Neural crest cell (in vitro differentiated cells): ENCODE measurements around the gene RBM44. TPM values are rescaled to one million over a fixed set of nuclear protein-coding genes. Genes with fewer than 3 reads are reported as not detected.

Experiments used
- DNase-seq: peaks from one replicate; pipeline ENCODE4 v3.0.0; 2021; ENCODE audit warnings: low read depth, mixed read lengths, low spot score
- H3K27ac Mint-ChIP-seq: one replicate; pipeline ENCODE4 v1.8.0; 2021; ENCODE audit warnings: mild to moderate bottlenecking, mixed read lengths; ENCODE audit not compliant: unreplicated experiment
- H3K27me3 Mint-ChIP-seq: 2 replicates; pipeline ENCODE4 v1.8.0; 2021; ENCODE audit warnings: low read depth, mild to moderate bottlenecking, mixed read lengths
- H3K36me3 Mint-ChIP-seq: 2 replicates; pipeline ENCODE4 v1.8.0; 2021; ENCODE audit warnings: low read depth, mild to moderate bottlenecking, mixed read lengths
- H3K4me1 Mint-ChIP-seq: 2 replicates; pipeline ENCODE4 v1.8.0; 2021; ENCODE audit warnings: mixed read lengths
- H3K4me3 Mint-ChIP-seq: one replicate; pipeline ENCODE4 v1.8.0; 2021; ENCODE audit warnings: mild to moderate bottlenecking, mixed read lengths
- H3K9me3 Mint-ChIP-seq: 2 replicates; pipeline ENCODE4 v1.8.0; 2021; ENCODE audit warnings: mixed read lengths
- total RNA-seq: library from RNA; stranded (reverse); gene quantifications from 2 replicates; pipeline ENCODE4 v1.2.1, GENCODE V29; 2021
- TF ChIP-seq, protein P1 (sequence below): fragments of 200-600 bp; sonication (generic); conservative IDR thresholded peaks from 2 replicates; pipeline ENCODE4 v1.5.0; 2021; ENCODE audit warnings: antibody characterized with exemption, mild to moderate bottlenecking

RBM44 gene
- total RNA-seq, 1 donor from 2014 or later = 0.42 TPM

DNA sequence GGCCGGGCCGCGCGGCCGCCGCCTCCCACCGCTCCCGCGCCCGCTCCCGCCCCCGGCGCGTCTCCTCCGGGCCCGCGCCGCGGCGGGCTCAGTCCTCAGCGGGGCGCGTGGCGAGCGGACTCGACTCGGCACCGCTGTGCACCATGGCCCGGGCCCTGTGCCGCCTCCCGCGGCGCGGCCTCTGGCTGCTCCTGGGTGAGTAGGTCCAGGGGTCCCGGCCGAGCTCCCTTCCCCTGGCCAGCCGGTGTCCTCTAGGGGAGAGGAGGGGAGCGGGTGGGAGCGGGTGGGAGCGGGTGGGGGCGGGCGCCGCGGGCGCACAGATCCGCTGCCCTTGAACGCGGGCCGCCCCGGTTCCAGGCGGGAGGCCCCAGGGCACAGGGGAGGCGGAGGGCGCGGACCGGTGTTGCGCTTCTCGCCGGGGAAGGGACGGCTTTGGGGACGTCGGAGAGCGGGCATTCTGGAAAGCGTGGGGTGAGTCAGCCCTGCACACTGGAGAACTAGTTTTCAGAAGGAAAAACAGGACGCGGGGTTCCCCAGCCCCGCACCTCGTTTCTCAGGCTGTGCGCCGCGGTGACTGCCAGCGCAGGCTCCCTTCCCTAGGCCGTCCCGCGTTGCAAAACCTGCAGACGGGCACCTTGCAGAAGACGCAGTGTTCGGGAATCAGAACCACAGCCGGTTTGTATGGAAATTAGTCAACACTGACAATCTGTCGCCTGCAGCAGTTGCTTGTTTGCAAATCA lies 61.1 kb downstream of the RBM44 start, which contains the start of gene RAMP1:
Gene RAMP1, plus strand, starts transcription at position 91 of the 740 bp plus-strand sequence. Its CDS starts 53 bp downstream, at position 144.
- Mint-ChIP-seq H3K27ac (no peak within 1 kb of the TSS), H3K9me3 (no peaks in the 10 kb centered on the region), H3K27me3 (peaks cover 63% of the 10 kb centered on the region), H3K4me3 (peak within 1 kb of the TSS; percentile 87), H3K36me3 (no peaks in the 10 kb centered on the region), H3K4me1 (peaks cover 35% of the 10 kb centered on the region)
- TF ChIP-seq, protein P1, sequence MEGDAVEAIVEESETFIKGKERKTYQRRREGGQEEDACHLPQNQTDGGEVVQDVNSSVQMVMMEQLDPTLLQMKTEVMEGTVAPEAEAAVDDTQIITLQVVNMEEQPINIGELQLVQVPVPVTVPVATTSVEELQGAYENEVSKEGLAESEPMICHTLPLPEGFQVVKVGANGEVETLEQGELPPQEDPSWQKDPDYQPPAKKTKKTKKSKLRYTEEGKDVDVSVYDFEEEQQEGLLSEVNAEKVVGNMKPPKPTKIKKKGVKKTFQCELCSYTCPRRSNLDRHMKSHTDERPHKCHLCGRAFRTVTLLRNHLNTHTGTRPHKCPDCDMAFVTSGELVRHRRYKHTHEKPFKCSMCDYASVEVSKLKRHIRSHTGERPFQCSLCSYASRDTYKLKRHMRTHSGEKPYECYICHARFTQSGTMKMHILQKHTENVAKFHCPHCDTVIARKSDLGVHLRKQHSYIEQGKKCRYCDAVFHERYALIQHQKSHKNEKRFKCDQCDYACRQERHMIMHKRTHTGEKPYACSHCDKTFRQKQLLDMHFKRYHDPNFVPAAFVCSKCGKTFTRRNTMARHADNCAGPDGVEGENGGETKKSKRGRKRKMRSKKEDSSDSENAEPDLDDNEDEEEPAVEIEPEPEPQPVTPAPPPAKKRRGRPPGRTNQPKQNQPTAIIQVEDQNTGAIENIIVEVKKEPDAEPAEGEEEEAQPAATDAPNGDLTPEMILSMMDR = no peak
- DNase-seq = no peak

DNA sequence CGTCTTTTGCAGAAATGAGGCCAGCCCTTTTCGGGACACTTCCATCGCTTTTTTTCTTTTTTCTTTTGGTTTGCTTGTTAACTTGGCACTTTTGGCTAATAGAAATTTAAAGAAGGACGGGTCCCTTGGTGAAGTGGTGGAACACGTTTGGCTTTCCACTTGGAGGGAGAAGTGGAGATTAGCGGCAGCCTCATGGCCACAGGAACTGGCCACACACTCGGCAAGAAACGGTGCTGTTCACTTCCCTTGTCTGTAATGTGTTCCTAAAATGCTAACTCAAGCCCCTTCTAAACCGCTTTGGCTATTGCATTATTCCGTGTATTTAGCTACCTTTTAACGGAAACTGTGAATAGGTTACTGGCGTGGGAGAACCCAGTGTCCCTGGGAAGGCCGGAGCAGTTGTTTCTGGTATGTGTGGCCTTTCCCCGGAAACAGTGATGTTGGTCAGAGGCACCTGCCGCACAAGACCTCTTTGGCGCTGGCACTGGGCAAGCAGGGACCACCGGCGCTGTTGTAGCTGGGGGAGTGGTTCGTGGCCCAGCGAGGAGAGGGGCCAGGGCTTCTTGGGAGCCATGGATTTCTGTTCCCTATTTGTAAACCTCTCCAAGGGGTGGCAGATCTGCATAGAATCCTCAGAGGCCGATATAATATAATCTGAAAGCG lies 61.8 kb downstream of the RBM44 start:
- Mint-ChIP-seq H3K36me3 (no peaks in the 10 kb centered on the region), H3K27me3 (peaks cover 63% of the 10 kb centered on the region), H3K9me3 (no peaks in the 10 kb centered on the region), H3K4me3 (peak overlapping the region; percentile 79), H3K4me1 (peaks cover 37% of the 10 kb centered on the region), H3K27ac (no peak overlapping the region)
- no peak for DNase-seq
- TF ChIP-seq, protein P1 = no peak

DNA sequence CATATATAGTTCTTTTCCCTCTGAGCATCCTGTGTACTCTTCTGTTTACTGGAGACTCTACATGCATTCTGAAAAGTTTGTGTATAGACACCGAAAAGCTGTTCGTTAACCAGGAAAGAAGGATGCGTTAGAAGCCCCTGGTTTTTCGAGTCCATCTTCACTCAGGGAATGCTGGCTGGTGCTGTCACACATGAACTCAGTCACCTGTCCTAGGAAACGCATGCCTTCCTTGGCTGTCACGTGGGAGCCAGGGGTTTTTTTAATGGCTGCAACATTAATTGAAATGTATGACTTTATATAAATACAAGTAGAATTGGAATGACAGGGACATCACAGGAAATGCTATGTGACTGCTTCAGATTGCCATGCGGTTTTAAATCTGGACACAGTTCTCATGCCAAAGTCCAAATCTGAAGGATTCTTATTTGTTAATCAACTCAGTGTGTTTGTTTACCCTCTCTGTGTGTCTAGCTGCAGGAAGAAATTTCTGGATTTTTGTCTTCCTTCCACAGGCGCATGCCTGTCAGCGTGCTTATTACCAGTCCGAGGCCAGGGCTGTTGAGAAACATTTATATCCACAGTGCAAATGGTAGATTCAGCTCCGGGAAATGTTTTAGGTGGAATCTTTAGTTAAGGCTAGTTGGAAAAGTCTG lies 63.4 kb downstream of the RBM44 start:
- Mint-ChIP-seq H3K36me3 (no peaks in the 10 kb centered on the region), H3K27me3 (peaks cover 51% of the 10 kb centered on the region), H3K27ac (no peak overlapping the region), H3K4me1 (peaks cover 50% of the 10 kb centered on the region), H3K4me3 (no peak overlapping the region), H3K9me3 (no peaks in the 10 kb centered on the region)
- DNase-seq = no peak
- TF ChIP-seq, protein P1 = no peak

DNA sequence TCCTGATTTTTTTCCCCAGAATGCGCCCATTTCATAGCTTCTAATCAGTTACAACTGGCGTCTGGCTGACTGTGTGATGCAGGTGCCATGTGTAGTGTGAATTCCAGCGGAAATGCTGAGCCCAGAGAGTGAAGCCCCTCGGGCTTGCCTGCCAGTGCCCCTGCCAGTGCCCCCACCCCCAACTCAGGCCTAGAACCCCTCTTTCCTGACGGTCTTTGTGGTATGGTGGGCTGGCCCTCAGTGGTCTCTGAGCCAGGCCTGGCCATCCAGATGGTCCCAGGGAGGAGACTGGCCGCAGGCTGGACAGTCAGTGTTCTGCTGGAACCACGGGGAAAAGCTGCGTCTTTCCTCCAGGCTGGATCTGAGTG lies 63.9 kb downstream of the RBM44 start:
- Mint-ChIP-seq H3K27ac (no peak overlapping the region), H3K4me3 (no peak overlapping the region), H3K9me3 (no peaks in the 10 kb centered on the region), H3K36me3 (no peaks in the 10 kb centered on the region), H3K4me1 (peaks cover 50% of the 10 kb centered on the region), H3K27me3 (peaks cover 48% of the 10 kb centered on the region)
- TF ChIP-seq, protein P1 = no peak
- DNase-seq = no peak

DNA sequence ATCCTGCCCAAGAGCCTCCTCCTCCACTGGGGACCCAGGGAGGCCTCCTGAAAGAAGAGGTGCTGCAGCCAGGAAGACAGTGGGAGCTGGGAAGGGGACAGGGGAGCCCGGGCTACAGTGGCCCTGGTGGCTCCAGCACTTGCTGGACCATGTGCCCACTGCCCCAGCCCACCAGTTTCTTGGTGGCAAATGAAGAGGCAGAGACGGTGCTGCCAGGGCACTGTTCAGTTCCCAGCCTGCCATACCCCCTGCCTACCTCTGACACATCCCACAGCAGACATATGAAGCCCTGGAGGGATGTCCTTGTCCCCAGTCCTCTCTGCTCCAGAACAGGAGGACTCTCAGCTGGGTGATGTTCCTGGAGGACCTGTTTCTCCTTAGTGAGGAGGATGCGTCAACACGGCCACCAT lies 64.5 kb downstream of the RBM44 start:
- Mint-ChIP-seq H3K9me3 (no peaks in the 10 kb centered on the region), H3K27ac (no peak overlapping the region), H3K4me3 (no peak overlapping the region), H3K27me3 (peaks cover 44% of the 10 kb centered on the region), H3K4me1 (peaks cover 46% of the 10 kb centered on the region), H3K36me3 (no peaks in the 10 kb centered on the region)
- TF ChIP-seq, protein P1 = no peak
- DNase-seq = no peak
